OCI-LY1 (cell line): Measurements from ENCODE around the gene EXPH5.

Experiments
- H2AFZ ChIP-seq: fragments of 200-600 bp; sonication (generic), shearing (Covaris generic); 2 replicates; pipeline ENCODE4 v1.6.0; 2014; ENCODE audit warnings: antibody characterized with exemption, mild to moderate bottlenecking, low read length
- H3F3A ChIP-seq: fragments of 200-600 bp; sonication (generic), shearing (Covaris generic); 2 replicates; pipeline ENCODE4 v1.6.0; 2014; ENCODE audit warnings: mild to moderate bottlenecking, antibody characterized with exemption, low read length, moderate library complexity; ENCODE audit not compliant: insufficient read depth
- H3K27ac ChIP-seq: fragments of 200-600 bp; sonication (generic); 2 replicates; pipeline ENCODE4 v1.5.1; 2014; ENCODE audit warnings: low read length, mixed run types, mild to moderate bottlenecking, low read depth; ENCODE audit not compliant: poor library complexity, severe bottlenecking
- H3K27me3 ChIP-seq: fragments of 200-600 bp; sonication (generic); 2 replicates; pipeline ENCODE4 v1.6.0; 2014; ENCODE audit warnings: antibody characterized with exemption, mild to moderate bottlenecking, low read length, moderate library complexity; ENCODE audit not compliant: insufficient read depth
- H3K36me3 ChIP-seq: fragments of 200-600 bp; sonication (generic); 2 replicates; pipeline ENCODE4 v1.6.1; 2014; ENCODE audit warnings: mild to moderate bottlenecking, antibody characterized with exemption, low read length, moderate library complexity, mixed read lengths; ENCODE audit not compliant: insufficient read depth
- H3K4me1 ChIP-seq: fragments of 200-600 bp; sonication (generic); 2 replicates; pipeline ENCODE4 v1.5.1; 2014; ENCODE audit warnings: mild to moderate bottlenecking, low read length, moderate library complexity; ENCODE audit not compliant: insufficient read depth, severe bottlenecking
- H3K4me2 ChIP-seq: fragments of 200-600 bp; sonication (generic), shearing (Covaris generic); 2 replicates; pipeline ENCODE4 v1.6.1; 2014; ENCODE audit warnings: low read length
- H3K4me3 ChIP-seq: fragments of 200-600 bp; sonication (generic); 2 replicates; pipeline ENCODE4 v1.5.1; 2014; ENCODE audit warnings: low read length, low read depth, mild to moderate bottlenecking, mixed read lengths; ENCODE audit not compliant: poor library complexity, severe bottlenecking
- H3K79me2 ChIP-seq: fragments of 200-600 bp; shearing (Covaris generic); 2 replicates; pipeline ENCODE4 v1.6.1; 2016; ENCODE audit warnings: mixed run types, low read length, mixed read lengths; ENCODE audit not compliant: insufficient read depth
- H3K9ac ChIP-seq: fragments of 200-600 bp; sonication (generic), shearing (Covaris generic); 2 replicates; pipeline ENCODE4 v1.6.1; 2014; ENCODE audit warnings: mild to moderate bottlenecking, low read length, mixed read lengths
- H3K9me2 ChIP-seq: fragments of 200-600 bp; sonication (generic), shearing (Covaris generic); 2 replicates; pipeline ENCODE4 v1.6.1; 2014; ENCODE audit warnings: low read depth, mild to moderate bottlenecking, low read length, mixed read lengths
- H3K9me3 ChIP-seq: fragments of 200-600 bp; shearing (Covaris generic); 2 replicates; pipeline ENCODE4 v1.6.1; 2014; ENCODE audit warnings: low read length, mixed read lengths
- H4K20me1 ChIP-seq: fragments of 200-600 bp; sonication (generic), shearing (Covaris generic); 2 replicates; pipeline ENCODE4 v1.6.0; 2016; ENCODE audit warnings: mild to moderate bottlenecking, low read length; ENCODE audit not compliant: insufficient read depth
- EZH2 ChIP-seq: fragments of 200-600 bp; sonication (generic), shearing (Covaris generic); IDR thresholded peaks from 2 replicates; pipeline ENCODE4 v1.8.0; 2017; ENCODE audit warnings: borderline replicate concordance, mixed run types, mild to moderate bottlenecking, antibody characterized with exemption, low read length, moderate library complexity, mixed read lengths
- TF ChIP-seq, protein P1 (sequence below): fragments of 200-600 bp; sonication (generic), shearing (Covaris generic); IDR thresholded peaks from 2 replicates; pipeline ENCODE4 v1.5.1; 2017; ENCODE audit warnings: mild to moderate bottlenecking, antibody characterized with exemption, low read length, moderate library complexity, mixed read lengths

Gene EXPH5

GRCh38 chr11:108593923-108594434 lies 411 bp upstream of the EXPH5 start:
- no peaks in the 10 kb centered on the region for H3F3A ChIP-seq
- no peaks in the 10 kb centered on the region for H3K9me2 ChIP-seq
- H3K27ac ChIP-seq = no peak overlapping the region
- H3K27me3 ChIP-seq = peaks cover 12% of the 10 kb centered on the region
- no peaks in the 10 kb centered on the region for H3K36me3 ChIP-seq
- no peak overlapping the region for H3K9ac ChIP-seq
- H3K79me2 ChIP-seq = no peaks in the 10 kb centered on the region
- peak overlapping the region; percentile 89 for H3K4me2 ChIP-seq
- no peaks in the 10 kb centered on the region for H4K20me1 ChIP-seq
- H3K9me3 ChIP-seq = no peaks in the 10 kb centered on the region
- peak overlapping the region; percentile 70 for H3K4me3 ChIP-seq
- H3K4me1 ChIP-seq = peaks cover 8% of the 10 kb centered on the region
- no peak overlapping the region for H2AFZ ChIP-seq
- TF ChIP-seq, protein P1, sequence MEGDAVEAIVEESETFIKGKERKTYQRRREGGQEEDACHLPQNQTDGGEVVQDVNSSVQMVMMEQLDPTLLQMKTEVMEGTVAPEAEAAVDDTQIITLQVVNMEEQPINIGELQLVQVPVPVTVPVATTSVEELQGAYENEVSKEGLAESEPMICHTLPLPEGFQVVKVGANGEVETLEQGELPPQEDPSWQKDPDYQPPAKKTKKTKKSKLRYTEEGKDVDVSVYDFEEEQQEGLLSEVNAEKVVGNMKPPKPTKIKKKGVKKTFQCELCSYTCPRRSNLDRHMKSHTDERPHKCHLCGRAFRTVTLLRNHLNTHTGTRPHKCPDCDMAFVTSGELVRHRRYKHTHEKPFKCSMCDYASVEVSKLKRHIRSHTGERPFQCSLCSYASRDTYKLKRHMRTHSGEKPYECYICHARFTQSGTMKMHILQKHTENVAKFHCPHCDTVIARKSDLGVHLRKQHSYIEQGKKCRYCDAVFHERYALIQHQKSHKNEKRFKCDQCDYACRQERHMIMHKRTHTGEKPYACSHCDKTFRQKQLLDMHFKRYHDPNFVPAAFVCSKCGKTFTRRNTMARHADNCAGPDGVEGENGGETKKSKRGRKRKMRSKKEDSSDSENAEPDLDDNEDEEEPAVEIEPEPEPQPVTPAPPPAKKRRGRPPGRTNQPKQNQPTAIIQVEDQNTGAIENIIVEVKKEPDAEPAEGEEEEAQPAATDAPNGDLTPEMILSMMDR = no peak
- no peak for TF ChIP-seq EZH2

DNA sequence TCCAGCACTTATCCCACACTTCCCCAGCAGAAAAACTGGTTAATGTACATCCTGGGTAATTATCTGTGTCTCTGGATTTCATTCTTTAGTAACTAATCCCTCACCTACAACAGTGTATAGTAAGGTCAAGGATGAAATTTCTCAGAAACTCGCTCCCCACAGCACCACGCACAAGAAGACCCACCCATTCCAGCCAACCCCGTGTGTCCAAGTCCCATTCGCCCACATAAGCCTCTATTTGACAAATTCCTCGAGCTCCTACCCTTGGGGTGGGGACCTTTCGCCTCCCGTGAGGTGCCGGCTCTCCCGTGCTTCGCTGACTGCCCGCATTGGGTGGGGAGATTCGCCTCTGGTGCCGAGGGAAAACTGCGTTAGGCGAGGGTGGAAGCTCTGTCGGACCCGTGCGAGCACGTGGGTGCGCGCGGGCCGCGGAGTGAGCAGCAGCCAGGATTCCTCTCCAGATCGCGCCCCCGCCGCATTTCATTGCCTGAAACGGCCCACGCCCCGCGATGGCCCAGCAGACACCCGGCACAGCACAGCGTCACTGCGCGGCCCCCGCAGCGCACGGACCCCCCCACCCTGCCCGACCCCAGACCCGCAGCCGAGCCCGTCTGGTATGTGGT lies 866 bp downstream of the EXPH5 start:
- Histone ChIP-seq H2AFZ (no peak overlapping the region), H3F3A (no peaks in the 10 kb centered on the region), H3K27ac (no peak overlapping the region), H3K4me1 (peaks cover 8% of the 10 kb centered on the region), H3K79me2 (no peaks in the 10 kb centered on the region), H3K9ac (peak overlapping the region; percentile 49; the same call in 1 of the 2 replicates), H3K4me2 (peak overlapping the region; percentile 89), H4K20me1 (no peaks in the 10 kb centered on the region), H3K27me3 (peaks cover 9% of the 10 kb centered on the region), H3K36me3 (no peaks in the 10 kb centered on the region), H3K9me3 (no peaks in the 10 kb centered on the region), H3K9me2 (no peaks in the 10 kb centered on the region), H3K4me3 (peak overlapping the region; percentile 70)
- TF ChIP-seq, protein P1 = no peak
- no peak for TF ChIP-seq EZH2

- Histone ChIP-seq H4K20me1 (no peaks in the 10 kb centered on the region), H3K27me3 (peaks cover 9% of the 10 kb centered on the region; the same call in 1 of the 2 replicates), H3K9ac (no peak overlapping the region), H3K79me2 (no peaks in the 10 kb centered on the region), H3K4me2 (no peak overlapping the region), H3K27ac (no peak overlapping the region), H3K4me1 (peaks cover 8% of the 10 kb centered on the region), H3K4me3 (no peak overlapping the region), H3K9me2 (no peaks in the 10 kb centered on the region), H3F3A (no peaks in the 10 kb centered on the region), H2AFZ (no peak overlapping the region), H3K9me3 (no peaks in the 10 kb centered on the region), H3K36me3 (no peaks in the 10 kb centered on the region)
- no peak for TF ChIP-seq EZH2
- TF ChIP-seq, protein P1 = no peak
Observed at GRCh38 chr11:108591893-108592292, 1.7 kb downstream of the EXPH5 start.
